Stimulated activated CD4-positive, alpha-beta T cell treated with anti-CD3 and anti-CD28 coated beads, TNF-alpha, amount 100 ng/mL, for 48 hours (primary cell): ENCODE results near the gene KIF3A.

Source experiments
- DNase-seq, 3 donors: peaks; one replicate each; pipeline ENCODE4 v3.0.0-alpha.2; 2020; ENCODE audit warnings: low read depth in 3 of 3

Gene KIF3A

GRCh38 chr5:132678735-132679134 is 58.6 kb downstream of the KIF3A start:
- no peak for DNase-seq

GRCh38 chr5:132677682-132678400 is 59.5 kb downstream of the KIF3A start:
- no peak for DNase-seq

- no peak for DNase-seq
Observed at GRCh38 chr5:132677191-132677590, 60.2 kb downstream of the KIF3A start.

- no peak for DNase-seq
Observed at GRCh38 chr5:132675936-132676689, 61.2 kb downstream of the KIF3A start.

GRCh38 chr5:132674671-132675506 is 62.5 kb downstream of the KIF3A start:
- no peak for DNase-seq

GRCh38 chr5:132673939-132674630 is 63.3 kb downstream of the KIF3A start, which contains the start of gene IL4:
IL4 (plus strand) TSS chr5:132673989; CDS start chr5:132674051, 62 bp downstream.
- DNase-seq = no peak

GRCh38 chr5:132673488-132673887 is 63.9 kb downstream of the KIF3A start:
- DNase-seq = no peak

- DNase-seq = no peak
Observed at GRCh38 chr5:132671000-132671399, 66.3 kb downstream of the KIF3A start.

GRCh38 chr5:132669966-132670882 is 67.1 kb downstream of the KIF3A start:
- no peak for DNase-seq

- no peak for DNase-seq
Observed at GRCh38 chr5:132669455-132669820, 67.9 kb downstream of the KIF3A start.

- no peak for DNase-seq
Observed at GRCh38 chr5:132668706-132669454, 68.5 kb downstream of the KIF3A start.

- DNase-seq = no peak
Observed at GRCh38 chr5:132667761-132668705, 69.3 kb downstream of the KIF3A start.

GRCh38 chr5:132667309-132667708 is 70.0 kb downstream of the KIF3A start:
- no peak for DNase-seq

- DNase-seq = no peak
Observed at GRCh38 chr5:132666310-132667123, 70.8 kb downstream of the KIF3A start.

GRCh38 chr5:132665574-132666080 is 71.7 kb downstream of the KIF3A start:
- DNase-seq = no peak

- DNase-seq = no peak
Observed at GRCh38 chr5:132664696-132665209, 72.6 kb downstream of the KIF3A start.
